ENCODE measurements around the gene PEX14.

PEX14 gene

DNA sequence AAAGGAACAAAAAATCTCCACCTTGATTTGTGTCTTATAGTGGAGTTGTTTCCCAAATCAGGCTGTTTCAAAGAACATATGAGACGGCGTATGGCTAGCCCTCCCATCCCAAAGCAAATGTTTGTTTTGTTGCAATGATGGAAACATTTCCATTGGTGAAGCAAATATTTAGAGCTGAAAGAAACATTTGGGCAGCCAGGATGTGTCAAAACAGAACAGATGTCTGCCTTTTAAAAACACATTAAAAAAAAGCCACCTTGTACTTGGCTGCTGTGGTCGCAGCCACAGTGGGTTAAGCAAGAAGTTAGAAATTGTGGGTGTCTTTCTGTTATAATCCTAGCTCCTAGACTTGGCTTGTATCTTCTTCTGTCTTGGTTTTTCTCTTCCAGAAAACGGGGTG, 116.3 kb downstream of the PEX14 start:
- Histone ChIP-seq H3K4me3 (ENCODE audit: low read length) (no peak overlapping the region), H2AFZ (ENCODE audit: low read depth, low read length) (no peak overlapping the region), H3K9me3 (ENCODE audit: insufficient read depth, low read length) (no peaks in the 10 kb centered on the region), H3K79me2 (ENCODE audit: low read length) (no peaks in the 10 kb centered on the region), H3K4me2 (ENCODE audit: low read length) (no peak overlapping the region), H3K9ac (ENCODE audit: low read length) (no peak overlapping the region), H4K20me1 (ENCODE audit: insufficient read depth, low read length) (no peaks in the 10 kb centered on the region), H3K27me3 (ENCODE audit: low read depth, low read length) (no peaks in the 10 kb centered on the region), H3K36me3 (replicated peaks; ENCODE audit: low read depth, low read length) (no peaks in the 10 kb centered on the region), H3K27ac (ENCODE audit: low read length) (no peak overlapping the region), H3K4me1 (ENCODE audit: low read length) (no peaks in the 10 kb centered on the region)
- TF ChIP-seq CTCF (IDR thresholded peaks at IDR 0.05; ENCODE audit: low read depth, low read length) = no peak
- TF ChIP-seq EZH2phosphoT487 (IDR thresholded peaks at IDR 0.05; ENCODE audit: low read depth) = no peak

DNA sequence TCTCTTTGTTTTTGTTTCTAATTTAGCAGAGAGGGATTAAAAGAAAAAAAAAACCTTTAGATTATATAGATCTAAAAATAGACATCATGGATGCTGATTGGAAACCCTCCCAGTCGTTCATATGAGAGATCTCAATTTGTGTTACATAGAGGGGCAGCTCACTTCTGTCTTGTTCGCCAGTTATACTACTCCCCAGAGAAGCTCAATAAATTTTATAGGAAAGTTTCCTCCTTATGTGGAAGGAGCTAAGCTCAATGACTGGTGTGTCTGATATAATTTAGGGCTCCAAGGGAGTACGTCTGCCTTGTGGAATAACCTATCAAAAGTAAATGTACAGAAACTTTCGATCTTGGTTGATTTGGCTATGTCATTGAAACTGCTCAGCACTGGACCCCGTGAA, 117.6 kb downstream of the PEX14 start:
- no peaks in the 10 kb centered on the region for H3K9me3 ChIP-seq (ENCODE audit: insufficient read depth, low read length)
- no peaks in the 10 kb centered on the region for H4K20me1 ChIP-seq (ENCODE audit: insufficient read depth, low read length)
- no peak overlapping the region for H3K4me2 ChIP-seq (ENCODE audit: low read length)
- no peak overlapping the region for H3K9ac ChIP-seq (ENCODE audit: low read length)
- no peaks in the 10 kb centered on the region for H3K36me3 ChIP-seq (replicated peaks; ENCODE audit: low read depth, low read length)
- no peaks in the 10 kb centered on the region for H3K27me3 ChIP-seq (ENCODE audit: low read depth, low read length)
- H2AFZ ChIP-seq (ENCODE audit: low read depth, low read length) = no peak overlapping the region
- no peak for TF ChIP-seq EZH2phosphoT487 (IDR thresholded peaks at IDR 0.05; ENCODE audit: low read depth)
- no peak for TF ChIP-seq CTCF (IDR thresholded peaks at IDR 0.05; ENCODE audit: low read depth, low read length)
- no peak overlapping the region for H3K27ac ChIP-seq (ENCODE audit: low read length)
- no peaks in the 10 kb centered on the region for H3K4me1 ChIP-seq (ENCODE audit: low read length)
- H3K4me3 ChIP-seq (ENCODE audit: low read length) = no peak overlapping the region
- no peaks in the 10 kb centered on the region for H3K79me2 ChIP-seq (ENCODE audit: low read length)

GRCh38 chr1:10593750-10594149, 119.0 kb downstream of the PEX14 start:
- no peaks in the 10 kb centered on the region for H3K27me3 ChIP-seq (ENCODE audit: low read depth, low read length)
- H3K9me3 ChIP-seq (ENCODE audit: insufficient read depth, low read length) = no peaks in the 10 kb centered on the region
- no peak overlapping the region for H3K4me3 ChIP-seq (ENCODE audit: low read length)
- no peaks in the 10 kb centered on the region for H3K36me3 ChIP-seq (replicated peaks; ENCODE audit: low read depth, low read length)
- H3K79me2 ChIP-seq (ENCODE audit: low read length) = no peaks in the 10 kb centered on the region
- H3K4me2 ChIP-seq (ENCODE audit: low read length) = no peak overlapping the region
- H3K9ac ChIP-seq (ENCODE audit: low read length) = no peak overlapping the region
- no peak overlapping the region for H3K27ac ChIP-seq (ENCODE audit: low read length)
- no peak for TF ChIP-seq EZH2phosphoT487 (IDR thresholded peaks at IDR 0.05; ENCODE audit: low read depth)
- TF ChIP-seq CTCF (IDR thresholded peaks at IDR 0.05; ENCODE audit: low read depth, low read length) = no peak
- no peak overlapping the region for H2AFZ ChIP-seq (ENCODE audit: low read depth, low read length)
- no peaks in the 10 kb centered on the region for H4K20me1 ChIP-seq (ENCODE audit: insufficient read depth, low read length)
- no peaks in the 10 kb centered on the region for H3K4me1 ChIP-seq (ENCODE audit: low read length)

DNA sequence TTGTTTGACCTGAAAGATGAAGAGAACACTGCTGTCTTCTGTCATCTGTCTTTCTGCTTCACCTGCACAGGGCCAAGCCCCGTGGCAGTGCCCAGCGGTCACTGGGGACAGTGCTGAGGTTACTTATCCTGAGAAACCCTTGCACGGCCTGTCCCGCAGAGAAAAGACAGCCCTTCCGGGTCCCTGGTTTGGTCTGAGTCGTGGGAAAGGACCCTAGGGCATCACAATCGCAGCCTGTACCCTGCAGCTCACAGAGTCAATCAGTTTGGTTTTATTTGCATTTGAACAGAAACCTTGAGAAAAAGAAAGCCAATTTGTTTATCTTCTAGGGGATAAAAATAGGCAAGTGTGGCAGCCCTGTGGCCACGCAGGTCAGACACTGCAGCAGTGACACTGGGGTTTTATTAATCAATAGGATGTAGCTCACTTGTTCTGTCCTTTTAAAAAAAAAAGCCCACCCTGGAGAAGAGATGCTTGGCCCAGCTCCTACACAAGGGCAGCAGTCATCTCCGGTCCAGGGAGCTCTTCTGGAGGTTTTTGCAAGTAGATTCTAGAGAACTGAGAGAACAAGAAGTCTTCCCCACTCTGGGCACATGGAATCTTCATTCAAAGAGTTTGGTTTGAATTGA, 120.0 kb downstream of the PEX14 start:
- Histone ChIP-seq H3K27ac (ENCODE audit: low read length) (no peak overlapping the region), H3K79me2 (ENCODE audit: low read length) (no peaks in the 10 kb centered on the region), H3K36me3 (replicated peaks; ENCODE audit: low read depth, low read length) (no peaks in the 10 kb centered on the region), H3K4me1 (ENCODE audit: low read length) (no peaks in the 10 kb centered on the region), H2AFZ (ENCODE audit: low read depth, low read length) (no peak overlapping the region), H3K9ac (ENCODE audit: low read length) (no peak overlapping the region), H4K20me1 (ENCODE audit: insufficient read depth, low read length) (no peaks in the 10 kb centered on the region), H3K4me2 (ENCODE audit: low read length) (no peak overlapping the region), H3K27me3 (ENCODE audit: low read depth, low read length) (no peaks in the 10 kb centered on the region), H3K9me3 (ENCODE audit: insufficient read depth, low read length) (no peaks in the 10 kb centered on the region), H3K4me3 (ENCODE audit: low read length) (no peak overlapping the region)
- no peak for TF ChIP-seq EZH2phosphoT487 (IDR thresholded peaks at IDR 0.05; ENCODE audit: low read depth)
- no peak for TF ChIP-seq CTCF (IDR thresholded peaks at IDR 0.05; ENCODE audit: low read depth, low read length)

All from OCI-LY3 (cell line).